Activated T-cell treated with anti-CD3 and anti-CD28 coated beads, Interleukin-2, amount 50 U/mL, for 72 hours (primary cell): ENCODE results near the gene CDH12. TPM values are rescaled to one million over a fixed set of nuclear protein-coding genes. Genes with fewer than 3 reads are reported as not detected.
"Not testable (repeated sequence)": the region's sequence is repeated elsewhere in the genome, so short reads cannot be mapped to it uniquely, and the experiment has no call there.

Experiments used
- ATAC-seq, 2 donors: fragments of 150-1000 bp; cut with Tn5 transposase; replicated peaks in 1 of 2; 2 replicates each; pipeline ENCODE4 v1.10.0; 2021; ENCODE audit warnings: moderate library complexity in 2 of 2, mild to moderate bottlenecking in 1 of 2
- DNase-seq, 2 donors: peaks; one replicate each; pipeline ENCODE4 v3.0.0; 2021 to 2022; ENCODE audit warnings: mixed read lengths in 1 of 2
- H3K27ac Mint-ChIP-seq: one replicate; pipeline ENCODE4 v1.8.0; 2022; ENCODE audit warnings: mild to moderate bottlenecking, moderate library complexity, mixed read lengths
- H3K27me3 Mint-ChIP-seq: one replicate; pipeline ENCODE4 v1.8.0; 2022; ENCODE audit warnings: low read depth, mixed read lengths
- H3K36me3 Mint-ChIP-seq, 2 donors: one replicate each; pipeline ENCODE4 v1.8.0; 2022; ENCODE audit warnings: mixed read lengths in 2 of 2, mild to moderate bottlenecking in 1 of 2; ENCODE audit not compliant: insufficient read depth in 2 of 2
- H3K4me1 Mint-ChIP-seq: one replicate; pipeline ENCODE4 v1.8.0; 2022; ENCODE audit warnings: low read depth, mixed read lengths
- H3K4me3 Mint-ChIP-seq, 2 donors: one replicate each; pipeline ENCODE4 v1.8.0; 2022; ENCODE audit warnings: mild to moderate bottlenecking in 2 of 2, mixed read lengths in 2 of 2, moderate library complexity in 2 of 2
- H3K9me3 Mint-ChIP-seq, 2 donors: one replicate each; pipeline ENCODE4 v1.8.0; 2022; ENCODE audit warnings: mixed read lengths in 2 of 2
- total RNA-seq, 2 donors: library from RNA; stranded (reverse); gene quantifications; one replicate each; pipeline ENCODE4 v1.2.3, GENCODE V29; 2022

Gene CDH12
- total RNA-seq, 2 donors from 2014 or later, result not detected

- Mint-ChIP-seq H3K4me3 (no peak overlapping the region), H3K27me3 (no peaks in the 10 kb centered on the region), H3K9me3 (peaks cover 10 to 12% of the 10 kb centered on the region in 2 donors), H3K27ac (no peak overlapping the region), H3K36me3 (no peaks in the 10 kb centered on the region), H3K4me1 (no peaks in the 10 kb centered on the region)
- ATAC-seq (no peak), DNase-seq (no peak)
Measured at GRCh38 chr5:22250528-22250927, 602.6 kb downstream of the CDH12 start.

DNA sequence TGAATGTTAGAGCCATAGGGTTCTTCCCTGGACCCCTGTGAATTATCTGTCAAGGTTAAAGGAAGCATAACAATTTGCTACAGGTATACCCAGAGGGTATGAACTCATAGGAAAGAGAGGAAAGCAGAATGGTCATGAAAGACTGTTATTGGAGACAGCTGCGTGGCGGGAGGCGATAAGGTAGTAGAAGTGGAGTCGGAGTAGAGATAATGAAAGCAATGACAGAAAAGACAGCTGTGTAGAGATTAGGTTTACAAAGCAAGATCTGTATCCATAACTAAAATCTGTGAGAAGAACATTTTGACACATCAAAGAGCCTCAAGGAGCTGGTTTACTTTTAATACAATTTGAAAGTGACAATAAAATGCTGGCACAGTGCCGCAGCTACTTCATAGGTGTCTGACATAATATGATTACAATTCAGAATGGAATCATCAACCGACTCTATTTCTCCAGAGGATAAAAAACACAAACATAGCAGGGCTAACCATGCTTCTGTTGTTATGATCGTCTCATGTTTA is 603.9 kb downstream of the CDH12 start:
- H3K9me3 Mint-ChIP-seq, result peaks cover 10 to 12% of the 10 kb centered on the region in 2 donors
- no peaks in the 10 kb centered on the region for H3K27me3 Mint-ChIP-seq
- no peaks in the 10 kb centered on the region for H3K36me3 Mint-ChIP-seq
- ATAC-seq (no peak), DNase-seq (no peak)
- no peak overlapping the region for H3K27ac Mint-ChIP-seq
- no peaks in the 10 kb centered on the region for H3K4me1 Mint-ChIP-seq
- H3K4me3 Mint-ChIP-seq, result no peak overlapping the region

DNA sequence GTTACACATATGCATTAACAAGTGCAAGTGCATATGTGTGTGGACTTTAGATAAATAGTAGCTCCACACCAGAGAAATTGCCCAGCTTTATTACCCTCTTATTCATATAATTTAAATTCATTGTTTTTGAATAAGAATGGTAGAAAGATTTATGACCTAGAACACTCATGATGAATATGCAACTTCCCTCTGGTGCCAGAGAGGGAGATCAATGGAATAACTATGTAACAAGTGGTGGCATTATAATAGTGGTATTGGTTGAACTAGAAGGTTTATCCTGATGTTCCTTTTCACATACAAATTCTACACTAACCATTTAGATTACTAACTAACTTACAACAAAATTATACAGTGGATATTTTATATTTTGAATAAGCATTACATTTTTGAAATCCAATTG is 607.4 kb downstream of the CDH12 start:
- ATAC-seq (no peak), DNase-seq (no peak)
- Mint-ChIP-seq H3K4me1 (no peaks in the 10 kb centered on the region), H3K4me3 (no peak overlapping the region), H3K27me3 (no peaks in the 10 kb centered on the region), H3K27ac (no peak overlapping the region), H3K36me3 (no peaks in the 10 kb centered on the region), H3K9me3 (peaks cover 4 to 6% of the 10 kb centered on the region in 2 donors)

- no peaks in the 10 kb centered on the region for H3K4me1 Mint-ChIP-seq
- H3K9me3 Mint-ChIP-seq, result peaks cover 0 to 8% of the 10 kb centered on the region in 2 donors
- ATAC-seq (no peak), DNase-seq (no peak)
- H3K36me3 Mint-ChIP-seq, result no peaks in the 10 kb centered on the region
- H3K27ac Mint-ChIP-seq, result no peak overlapping the region
- no peaks in the 10 kb centered on the region for H3K27me3 Mint-ChIP-seq
- no peak overlapping the region for H3K4me3 Mint-ChIP-seq
Measured at GRCh38 chr5:22242532-22242931, 610.6 kb downstream of the CDH12 start.

GRCh38 chr5:22238047-22238446 is 615.1 kb downstream of the CDH12 start:
- no peak for DNase-seq
- H3K4me3 Mint-ChIP-seq, result no peak overlapping the region
- no peak overlapping the region for H3K27ac Mint-ChIP-seq
- ATAC-seq, result no peak
- H3K9me3 Mint-ChIP-seq, result peaks cover 2 to 7% of the 10 kb centered on the region in 2 donors
- no peaks in the 10 kb centered on the region for H3K27me3 Mint-ChIP-seq
- H3K36me3 Mint-ChIP-seq, result no peaks in the 10 kb centered on the region
- no peaks in the 10 kb centered on the region for H3K4me1 Mint-ChIP-seq

DNA sequence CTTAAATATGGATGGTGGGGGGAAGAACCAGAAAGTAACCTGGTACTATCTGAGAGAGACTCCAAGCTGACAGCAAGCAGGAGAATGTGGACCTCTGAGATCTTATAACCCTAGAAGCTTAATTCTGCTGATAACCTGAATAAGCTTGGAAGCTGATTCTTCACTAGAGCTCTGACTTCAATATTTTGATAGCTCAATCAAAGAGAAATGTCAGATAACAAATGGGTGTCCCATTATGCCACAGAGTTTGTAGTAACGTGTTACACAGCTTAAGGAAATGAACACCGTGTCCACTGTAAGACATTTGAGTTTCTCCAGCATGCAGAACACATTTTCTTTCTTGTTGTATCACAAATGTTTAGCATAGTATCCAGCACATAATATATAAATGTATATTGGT is 626.7 kb downstream of the CDH12 start:
- no peaks in the 10 kb centered on the region for H3K27me3 Mint-ChIP-seq
- H3K36me3 Mint-ChIP-seq, result no peaks in the 10 kb centered on the region
- ATAC-seq, result no peak
- no peak for DNase-seq
- H3K9me3 Mint-ChIP-seq, result peaks cover 0 to 9% of the 10 kb centered on the region in 2 donors
- no peaks in the 10 kb centered on the region for H3K4me1 Mint-ChIP-seq
- no peak overlapping the region for H3K27ac Mint-ChIP-seq
- no peak overlapping the region for H3K4me3 Mint-ChIP-seq

DNA sequence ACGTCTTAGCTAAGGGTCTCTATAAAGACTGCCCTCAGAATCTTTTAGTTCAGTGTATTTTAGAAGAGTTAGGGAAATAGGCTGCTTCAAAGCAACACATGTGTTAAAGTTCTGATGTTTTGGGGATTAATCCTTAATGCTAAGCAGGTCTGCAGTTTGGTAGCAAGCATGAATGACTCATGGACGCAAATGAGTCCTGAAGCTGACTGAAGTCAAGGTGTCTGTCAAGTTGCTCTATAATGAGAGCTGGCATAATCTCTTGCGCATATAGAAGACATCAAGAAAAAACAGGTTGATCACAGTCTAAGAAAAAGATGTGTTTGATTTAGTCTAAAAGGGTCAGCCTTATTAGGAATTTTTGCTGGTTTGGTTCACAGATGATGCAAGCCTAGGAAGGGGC is 630.1 kb downstream of the CDH12 start:
- Mint-ChIP-seq H3K36me3 (no peaks in the 10 kb centered on the region), H3K27me3 (no peaks in the 10 kb centered on the region), H3K4me1 (no peaks in the 10 kb centered on the region), H3K27ac (no peak overlapping the region), H3K4me3 (no peak overlapping the region), H3K9me3 (peaks cover 0 to 10% of the 10 kb centered on the region in 2 donors)
- no peak for ATAC-seq
- no peak for DNase-seq

GRCh38 chr5:22213703-22214495 is 639.2 kb downstream of the CDH12 start:
- not testable (repeated sequence) for H3K36me3 Mint-ChIP-seq, H3K27ac Mint-ChIP-seq, DNase-seq, H3K4me3 Mint-ChIP-seq, H3K27me3 Mint-ChIP-seq, H3K9me3 Mint-ChIP-seq, H3K4me1 Mint-ChIP-seq
- ATAC-seq, result peak; percentile 53 to 57

- H3K4me3 Mint-ChIP-seq, H3K27me3 Mint-ChIP-seq, ATAC-seq, H3K27ac Mint-ChIP-seq, H3K4me1 Mint-ChIP-seq, DNase-seq, H3K36me3 Mint-ChIP-seq, H3K9me3 Mint-ChIP-seq: not testable (repeated sequence)
Measured at GRCh38 chr5:22212254-22212991, 640.7 kb downstream of the CDH12 start.

DNA sequence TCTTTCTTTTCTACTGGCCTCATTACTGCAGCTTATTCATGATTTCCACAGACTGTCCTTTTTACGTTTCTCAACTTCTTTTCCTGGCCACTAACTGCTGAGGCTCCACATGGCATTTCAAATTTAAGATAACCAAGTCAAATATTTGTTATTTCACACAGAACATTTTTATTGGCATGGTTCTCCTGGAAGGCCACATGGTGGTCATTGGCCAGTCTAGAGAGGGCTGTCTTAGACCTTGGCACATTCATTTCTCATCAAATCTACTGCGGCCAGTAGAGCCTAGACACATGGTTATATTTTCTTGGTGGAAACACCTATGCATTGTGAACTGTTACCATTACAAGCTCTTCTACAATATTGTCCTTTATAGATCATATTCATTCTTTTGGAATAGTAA is 644.7 kb downstream of the CDH12 start:
- not testable (repeated sequence) for H3K4me1 Mint-ChIP-seq, H3K4me3 Mint-ChIP-seq, DNase-seq, H3K36me3 Mint-ChIP-seq, H3K9me3 Mint-ChIP-seq, ATAC-seq, H3K27me3 Mint-ChIP-seq, H3K27ac Mint-ChIP-seq

DNA sequence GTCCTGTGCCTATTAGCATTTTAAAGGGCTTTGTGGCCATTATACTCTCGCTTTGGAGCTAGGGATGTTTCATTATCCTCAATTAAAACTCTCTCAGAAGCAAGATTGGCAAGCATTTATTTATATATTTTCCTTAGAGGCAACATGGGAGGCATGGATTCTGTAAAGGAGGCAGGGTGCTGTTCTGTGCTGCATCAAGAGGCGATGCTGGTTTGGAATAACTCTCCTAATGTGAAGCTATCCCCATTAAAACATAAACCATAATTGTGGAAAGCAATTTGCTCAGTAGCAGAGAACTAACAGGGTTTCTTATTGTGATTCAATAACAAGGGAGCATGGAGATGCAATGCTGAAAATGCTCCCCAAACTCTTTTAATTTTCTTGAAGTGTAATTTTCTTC is 664.5 kb downstream of the CDH12 start:
- ATAC-seq, H3K27me3 Mint-ChIP-seq: not testable (repeated sequence)

GRCh38 chr5:22187632-22188228 is 665.4 kb downstream of the CDH12 start:
- ATAC-seq, H3K27me3 Mint-ChIP-seq, H3K4me3 Mint-ChIP-seq, H3K27ac Mint-ChIP-seq, H3K4me1 Mint-ChIP-seq, DNase-seq, H3K9me3 Mint-ChIP-seq, H3K36me3 Mint-ChIP-seq: not testable (repeated sequence)

More for the DNA sequence above, 664.5 kb downstream of the CDH12 start:
- H3K4me1 Mint-ChIP-seq, H3K4me3 Mint-ChIP-seq, DNase-seq, H3K36me3 Mint-ChIP-seq, H3K27ac Mint-ChIP-seq, H3K9me3 Mint-ChIP-seq: not testable (repeated sequence)

GRCh38 chr5:22169226-22169625 is 683.9 kb downstream of the CDH12 start:
- not testable (repeated sequence) for H3K4me1 Mint-ChIP-seq, DNase-seq, ATAC-seq, H3K4me3 Mint-ChIP-seq, H3K9me3 Mint-ChIP-seq, H3K36me3 Mint-ChIP-seq, H3K27me3 Mint-ChIP-seq, H3K27ac Mint-ChIP-seq
